ENCODE data around the gene CDH4. TPM values are rescaled to one million over a fixed set of nuclear protein-coding genes. Genes with fewer than 3 reads are reported as not detected.

The CDH4 gene
- total RNA-seq, 2 donors from 2014 or later = 0.07 to 0.94 TPM

- Histone ChIP-seq H3K4me1 (no peaks in the 10 kb centered on the region), H3K4me3 (no peak overlapping the region), H3K9me3 (no peaks in the 10 kb centered on the region), H3K27me3 (peaks cover 0 to 5% of the 10 kb centered on the region in 2 donors), H3K36me3 (no peaks in the 10 kb centered on the region), H3K27ac (no peak overlapping the region)
- no peak for TF ChIP-seq CTCF (IDR thresholded peaks at IDR 0.05)
- no peak for DNase-seq (ENCODE audit: low spot score)
Measured at GRCh38 chr20:61634376-61635145, 382.5 kb downstream of the CDH4 start.

- Histone ChIP-seq H3K27me3 (peaks cover 0 to 5% of the 10 kb centered on the region in 2 donors), H3K36me3 (no peaks in the 10 kb centered on the region), H3K27ac (no peak overlapping the region), H3K9me3 (no peaks in the 10 kb centered on the region), H3K4me3 (no peak overlapping the region), H3K4me1 (no peaks in the 10 kb centered on the region)
- TF ChIP-seq CTCF (IDR thresholded peaks at IDR 0.05) = no peak
- DNase-seq (ENCODE audit: low spot score) = no peak
Measured at GRCh38 chr20:61635721-61636455, 383.8 kb downstream of the CDH4 start.

- Histone ChIP-seq H3K9me3 (no peaks in the 10 kb centered on the region), H3K27ac (no peak overlapping the region), H3K36me3 (no peaks in the 10 kb centered on the region), H3K4me1 (no peaks in the 10 kb centered on the region), H3K4me3 (no peak overlapping the region), H3K27me3 (peaks cover 0 to 5% of the 10 kb centered on the region in 2 donors)
- no peak for TF ChIP-seq CTCF (IDR thresholded peaks at IDR 0.05)
- no peak for DNase-seq (ENCODE audit: low spot score)
Measured at GRCh38 chr20:61636531-61637116, 384.6 kb downstream of the CDH4 start.

- no peak for DNase-seq (ENCODE audit: low spot score)
- Histone ChIP-seq H3K27ac (no peak overlapping the region), H3K4me3 (no peak overlapping the region), H3K9me3 (peaks cover 0 to 7% of the 10 kb centered on the region in 2 donors), H3K27me3 (peaks cover 0 to 5% of the 10 kb centered on the region in 2 donors), H3K36me3 (no peaks in the 10 kb centered on the region), H3K4me1 (no peaks in the 10 kb centered on the region)
- TF ChIP-seq CTCF (IDR thresholded peaks at IDR 0.05) = no peak
Measured at GRCh38 chr20:61638802-61639585, 386.9 kb downstream of the CDH4 start.

GRCh38 chr20:61640131-61640870 is 388.2 kb downstream of the CDH4 start:
- DNase-seq (ENCODE audit: low spot score) = no peak
- Histone ChIP-seq H3K36me3 (no peaks in the 10 kb centered on the region), H3K27ac (no peak overlapping the region), H3K4me1 (no peaks in the 10 kb centered on the region), H3K27me3 (peaks cover 0 to 5% of the 10 kb centered on the region in 2 donors), H3K9me3 (peaks cover 0 to 7% of the 10 kb centered on the region in 2 donors), H3K4me3 (no peak overlapping the region)
- no peak for TF ChIP-seq CTCF (IDR thresholded peaks at IDR 0.05)
